WI38 (cell line): Measurements from ENCODE around the gene MRPS15.

Experiments used
- H3K4me3 ChIP-seq: 2 replicates; pipeline ENCODE4 v1.5.1; 2011; ENCODE audit warnings: low read depth, mild to moderate bottlenecking, control low read depth, low read length
- TF ChIP-seq, protein P1 (sequence below): IDR thresholded peaks from 2 replicates; pipeline ENCODE4 v1.5.1; 2012; ENCODE audit warnings: low read depth, mild to moderate bottlenecking, control low read depth, low read length

MRPS15 gene

DNA sequence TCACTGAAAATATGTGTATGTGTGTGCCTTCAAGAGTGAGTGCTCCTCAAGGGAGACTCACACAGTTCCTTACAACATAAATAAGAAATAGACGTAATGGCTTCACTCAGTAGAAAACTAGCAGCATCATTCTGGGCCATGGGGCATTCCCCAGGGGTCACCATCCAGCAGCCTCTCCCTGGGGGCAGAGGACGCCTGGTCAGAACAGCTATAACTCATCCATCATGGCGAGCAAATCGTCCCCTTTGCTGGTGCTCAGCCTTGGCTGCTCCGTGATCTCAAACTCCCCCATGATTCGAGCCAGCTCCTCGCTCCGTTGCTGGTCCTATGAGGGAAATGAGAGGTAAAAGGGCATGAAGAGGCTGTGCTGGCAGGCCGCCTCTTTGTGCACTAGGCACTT is 46.3 kb downstream of the MRPS15 start:
- no peak overlapping the region for H3K4me3 ChIP-seq
- TF ChIP-seq, protein P1, sequence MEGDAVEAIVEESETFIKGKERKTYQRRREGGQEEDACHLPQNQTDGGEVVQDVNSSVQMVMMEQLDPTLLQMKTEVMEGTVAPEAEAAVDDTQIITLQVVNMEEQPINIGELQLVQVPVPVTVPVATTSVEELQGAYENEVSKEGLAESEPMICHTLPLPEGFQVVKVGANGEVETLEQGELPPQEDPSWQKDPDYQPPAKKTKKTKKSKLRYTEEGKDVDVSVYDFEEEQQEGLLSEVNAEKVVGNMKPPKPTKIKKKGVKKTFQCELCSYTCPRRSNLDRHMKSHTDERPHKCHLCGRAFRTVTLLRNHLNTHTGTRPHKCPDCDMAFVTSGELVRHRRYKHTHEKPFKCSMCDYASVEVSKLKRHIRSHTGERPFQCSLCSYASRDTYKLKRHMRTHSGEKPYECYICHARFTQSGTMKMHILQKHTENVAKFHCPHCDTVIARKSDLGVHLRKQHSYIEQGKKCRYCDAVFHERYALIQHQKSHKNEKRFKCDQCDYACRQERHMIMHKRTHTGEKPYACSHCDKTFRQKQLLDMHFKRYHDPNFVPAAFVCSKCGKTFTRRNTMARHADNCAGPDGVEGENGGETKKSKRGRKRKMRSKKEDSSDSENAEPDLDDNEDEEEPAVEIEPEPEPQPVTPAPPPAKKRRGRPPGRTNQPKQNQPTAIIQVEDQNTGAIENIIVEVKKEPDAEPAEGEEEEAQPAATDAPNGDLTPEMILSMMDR = no peak

- TF ChIP-seq, protein P1 = no peak
- no peak overlapping the region for H3K4me3 ChIP-seq
Observed at GRCh38 chr1:36415661-36416326, 48.4 kb downstream of the MRPS15 start.

DNA sequence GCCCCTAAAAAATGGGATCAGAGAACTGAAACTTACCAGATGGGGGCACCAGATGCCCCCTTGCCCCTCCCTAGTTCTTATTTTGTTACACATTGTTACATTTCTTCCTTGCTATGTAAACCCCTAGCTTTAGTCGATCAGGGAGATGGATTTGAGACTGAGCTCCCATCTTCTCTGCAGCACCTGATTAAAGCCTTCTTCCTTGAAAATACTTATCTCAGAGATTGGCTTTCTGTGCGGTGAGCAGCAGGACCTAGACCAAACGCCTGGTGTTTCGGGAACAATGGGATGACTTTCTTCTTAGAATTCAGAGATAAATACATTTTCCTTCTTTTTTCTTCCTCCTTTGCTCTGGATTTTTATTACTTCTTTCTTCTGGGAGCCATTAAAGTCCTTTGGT is 49.8 kb downstream of the MRPS15 start:
- TF ChIP-seq, protein P1 = no peak

DNA sequence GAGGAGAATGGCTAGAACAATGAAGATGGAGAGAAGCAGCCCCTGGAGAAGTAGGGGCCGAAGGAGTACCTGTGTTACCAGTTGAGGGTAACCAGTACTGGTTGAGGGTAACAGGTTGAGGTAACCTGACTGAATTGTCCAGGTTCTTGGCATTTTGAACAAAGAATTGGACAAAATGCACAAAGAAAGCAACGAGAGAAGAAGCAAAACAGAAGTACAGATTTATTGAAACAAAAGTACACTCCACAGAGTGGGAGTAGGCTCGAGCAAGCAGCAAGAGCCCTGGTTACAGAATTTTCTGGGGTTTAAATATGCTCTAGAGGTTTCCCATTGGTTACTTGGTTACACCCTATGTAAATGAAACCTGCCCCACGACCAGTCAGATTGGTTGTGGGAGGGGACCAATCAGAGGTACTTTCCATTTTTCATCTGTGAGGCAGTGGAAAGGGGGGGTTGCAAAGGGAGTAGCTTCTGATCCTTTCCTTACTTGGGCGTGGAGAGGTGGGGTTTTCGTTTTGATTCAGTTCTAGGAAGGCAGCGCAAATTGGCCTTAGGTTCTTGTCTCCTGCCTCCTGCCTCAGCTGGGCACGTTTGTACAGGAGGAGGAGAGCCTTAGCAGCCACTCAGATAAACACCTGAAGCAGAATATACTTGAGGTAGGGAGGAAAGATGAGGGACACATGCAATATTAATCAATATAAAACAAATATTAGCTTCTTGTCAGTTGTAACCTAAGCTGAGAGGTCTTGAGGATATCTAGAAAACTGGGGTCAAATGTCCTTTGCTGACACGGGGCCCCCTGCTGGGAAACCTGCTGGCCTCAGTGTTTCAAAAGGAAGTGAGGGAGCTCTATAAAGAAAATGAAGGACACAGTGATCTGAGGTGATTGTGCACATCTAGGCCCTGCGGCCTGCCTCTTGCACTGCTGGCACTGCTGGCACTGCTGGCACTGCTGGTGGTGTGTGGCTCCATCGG is 52.2 kb downstream of the MRPS15 start:
- TF ChIP-seq, protein P1 = no peak
- no peak overlapping the region for H3K4me3 ChIP-seq

More for the DNA sequence above, 49.8 kb downstream of the MRPS15 start:
- H3K4me3 ChIP-seq = no peak overlapping the region

- TF ChIP-seq, protein P1 = no peak
- no peak overlapping the region for H3K4me3 ChIP-seq
Observed at GRCh38 chr1:36408479-36408878, 55.7 kb downstream of the MRPS15 start.

GRCh38 chr1:36406440-36406839 is 57.7 kb downstream of the MRPS15 start:
- H3K4me3 ChIP-seq = no peak overlapping the region
- TF ChIP-seq, protein P1 = no peak
